ENCODE data around the gene GFRA1. TPM values are rescaled to one million over a fixed set of nuclear protein-coding genes. Genes with fewer than 3 reads are reported as not detected.

The GFRA1 gene
- total and polyA plus RNA-seq, 2 of the 8 experiments (the other 6 are each of a cell fraction or from before 2014, with no cell fraction given): 1.1 to 2.0 TPM

DNA sequence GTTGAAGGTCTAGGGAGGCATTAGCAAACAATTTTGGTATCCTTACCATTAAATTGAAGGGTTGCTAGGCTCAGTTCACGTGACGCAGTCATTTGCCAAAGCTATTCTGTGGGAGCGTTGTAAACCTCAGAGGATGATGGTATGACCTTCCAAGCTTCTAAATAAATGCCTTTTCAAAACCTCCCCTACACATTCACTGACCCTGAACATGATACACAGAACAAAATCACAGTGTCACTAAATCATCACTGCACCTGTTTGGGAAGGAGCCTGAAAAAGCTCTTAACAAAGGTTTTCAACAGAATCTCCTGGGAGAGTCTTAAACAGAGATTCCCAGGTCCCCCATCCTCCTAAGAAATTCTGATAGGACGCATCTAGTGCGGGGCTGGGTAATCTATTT is 38.0 kb upstream of the GFRA1 start:
- H2BK20ac ChIP-seq (ENCODE audit: low read length): no peak overlapping the region
- H3K27ac ChIP-seq (ENCODE audit: low read depth, low read length): no peak overlapping the region
- H3K79me1 ChIP-seq (ENCODE audit: low read depth, low read length): no peaks in the 10 kb centered on the region
- no peaks in the 10 kb centered on the region for H3K27me3 ChIP-seq (replicated peaks in 1 of 4; ENCODE audit: control insufficient read depth in 3 of 4, extremely low read depth in 1 of 4, insufficient read depth in 3 of 4, low read length in 3 of 4)
- H3K4me1 ChIP-seq (replicated peaks in 1 of 4; ENCODE audit: control insufficient read depth in 3 of 4, insufficient read depth in 4 of 4, low read length in 3 of 4): peaks cover 0 to 3% (median 0%) of the 10 kb centered on the region in 4 experiments; a peak in 1 of 7 replicates
- no peak overlapping the region for H2BK12ac ChIP-seq (ENCODE audit: low read depth, low read length)
- H3K79me2 ChIP-seq (ENCODE audit: control insufficient read depth in 1 of 2, insufficient read depth in 2 of 2, low read length in 2 of 2): no peaks in the 10 kb centered on the region
- H3K14ac ChIP-seq (ENCODE audit: insufficient read length): no peak overlapping the region
- no peak overlapping the region for H3K4me3 ChIP-seq (ENCODE audit: extremely low read depth in 1 of 4, insufficient read depth in 2 of 4, low read depth in 3 of 4, low read length in 4 of 4)
- ChIA-PET POLR2A (ENCODE audit: partially characterized antibody) (no interaction called here), CTCF (ENCODE audit: partially characterized antibody) (no interaction called here)
- no peak overlapping the region for H4K91ac ChIP-seq (replicated peaks; ENCODE audit: insufficient read length, low read length)
- no peak overlapping the region for H3K9ac ChIP-seq (replicated peaks in 1 of 4; ENCODE audit: extremely low read depth in 1 of 4, low read depth in 3 of 4, low read length in 3 of 4)
- no peak overlapping the region for H2AK5ac ChIP-seq (ENCODE audit: low read depth, low read length)
- H2BK120ac ChIP-seq (replicated peaks; ENCODE audit: low read depth, low read length): no peak overlapping the region
- H3K36me3 ChIP-seq (ENCODE audit: control insufficient read depth in 2 of 4, insufficient read depth in 4 of 4, low read length in 3 of 4): no peaks in the 10 kb centered on the region
- no peak overlapping the region for H4K8ac ChIP-seq (ENCODE audit: extremely low read depth, insufficient read depth, low read length)
- H3K56ac ChIP-seq (replicated peaks; ENCODE audit: insufficient read length, low read depth, low read length): no peak overlapping the region
- no peak for FAIRE-seq
- H3K9me3 ChIP-seq (ENCODE audit: insufficient read depth in 2 of 2, low read depth in 1 of 2, low read length in 1 of 2): no peaks in the 10 kb centered on the region
- H2AFZ ChIP-seq (ENCODE audit: low read length): no peak overlapping the region
- no peaks in the 10 kb centered on the region for H3K23me2 ChIP-seq (ENCODE audit: low read depth, low read length)
- TF ChIP-seq RAD21 (IDR thresholded peaks at IDR 0.05 in 1 of 2, conservative IDR thresholded peaks at IDR 0.05 in 1 of 2; ENCODE audit: low read depth in 2 of 2, low read length in 2 of 2) (no peak), JUN (IDR thresholded peaks at IDR 0.05; ENCODE audit: low read depth, low read length) (no peak), SP1 (IDR thresholded peaks at IDR 0.05; ENCODE audit: low read depth, low read length) (no peak), CTBP2 (IDR thresholded peaks at IDR 0.05; ENCODE audit: borderline replicate concordance, insufficient read depth, insufficient read length, low read length) (no peak), EZH2 (IDR thresholded peaks at IDR 0.05; ENCODE audit: low read depth, low read length, severe bottlenecking) (no peak), EGR1 (IDR thresholded peaks at IDR 0.05; ENCODE audit: borderline replicate concordance, low read depth, low read length) (no peak), SIN3A (conservative IDR thresholded peaks at IDR 0.05 in 1 of 2, IDR thresholded peaks at IDR 0.05 in 1 of 2; ENCODE audit: low read depth in 1 of 2, low read length in 2 of 2) (no peak), SP4 (IDR thresholded peaks at IDR 0.05; ENCODE audit: low read length) (no peak), SUZ12 (IDR thresholded peaks at IDR 0.05; ENCODE audit: low read length) (no peak), CHD2 (IDR thresholded peaks at IDR 0.05; ENCODE audit: low read length) (no peak)
- H2BK15ac ChIP-seq (ENCODE audit: low read length): no peak overlapping the region
- no peak overlapping the region for H3K18ac ChIP-seq (ENCODE audit: extremely low read depth, low read length)
- DNase-seq (ENCODE audit: low read depth in 1 of 2, low spot score in 2 of 2): no peak
- H4K20me1 ChIP-seq (replicated peaks in 1 of 2; ENCODE audit: control insufficient read depth in 1 of 2, insufficient read depth in 2 of 2, low read length in 2 of 2): no peaks in the 10 kb centered on the region
- H3K4ac ChIP-seq (replicated peaks; ENCODE audit: insufficient read length, low read depth, low read length): no peak overlapping the region
- whole genome bisulfite sequencing, 2 experiments (ENCODE audit: extremely low coverage in 1 of 2, insufficient coverage in 1 of 2, insufficient read length in 1 of 2, insufficient replicate concordance in 2 of 2, low coverage in 1 of 2, low lambda C conversion rate in 2 of 2, missing lambda C conversion rate in 1 of 2): 88% methylated on average over 5 of the region's 5 CpGs; no CpG with 5 or more reads in 1 of the 2 experiments
- H3K23ac ChIP-seq (ENCODE audit: insufficient read length): no peak overlapping the region
- H2BK5ac ChIP-seq (ENCODE audit: low read depth, low read length): no peak overlapping the region
- no peak overlapping the region for H4K5ac ChIP-seq (ENCODE audit: insufficient read length, low read depth, low read length)
- no peak overlapping the region for H3K4me2 ChIP-seq (ENCODE audit: insufficient read depth in 1 of 2, low read depth in 2 of 2, low read length in 2 of 2)
